Endothelial cell of umbilical vein (primary cell): Measurements from ENCODE around the gene UCK1.
"Not testable (repeated sequence)": the region's sequence is repeated elsewhere in the genome, so short reads cannot be mapped to it uniquely, and the experiment has no call there.

Source experiments
- EZH2 ChIP-seq: IDR thresholded peaks from 2 replicates; pipeline ENCODE4 v1.6.1; 2012; ENCODE audit warnings: borderline replicate concordance, low read depth, mild to moderate bottlenecking, moderate library complexity, low read length, inconsistent platforms; ENCODE audit not compliant: severe bottlenecking
- FOS ChIP-seq: IDR thresholded peaks from 2 replicates; pipeline ENCODE4 v1.6.1; 2011; ENCODE audit warnings: mild to moderate bottlenecking, low read length, moderate library complexity, borderline replicate concordance; ENCODE audit not compliant: insufficient read depth
- GATA2 ChIP-seq: IDR thresholded peaks from 2 replicates; pipeline ENCODE4 v1.7.0; 2011; ENCODE audit warnings: low read depth, mild to moderate bottlenecking, moderate library complexity, mixed read lengths, low read length; ENCODE audit not compliant: insufficient read length, insufficient read depth
- JUN ChIP-seq: IDR thresholded peaks from 2 replicates; pipeline ENCODE4 v1.6.1; 2011; ENCODE audit warnings: borderline replicate concordance, low read depth; ENCODE audit not compliant: insufficient read length, insufficient read depth
- MAX ChIP-seq: IDR thresholded peaks from 2 replicates; pipeline ENCODE4 v1.6.1; 2011; ENCODE audit not compliant: insufficient read depth, insufficient read length
- POLR2A ChIP-seq: IDR thresholded peaks from 2 replicates; pipeline ENCODE4 v1.6.1; 2012; ENCODE audit warnings: low read depth, mild to moderate bottlenecking, control low read depth, low read length
- POLR2AphosphoS5 ChIP-seq: IDR thresholded peaks from 2 replicates; pipeline ENCODE4 v1.6.1; 2012; ENCODE audit warnings: low read depth, mild to moderate bottlenecking, control low read depth, low read length, moderate library complexity; ENCODE audit not compliant: insufficient read depth
- TF ChIP-seq, protein P1 (sequence below), 2 donors: IDR thresholded peaks; 1 replicate in 1 of 2; 2 replicates in 1 of 2; pipeline ENCODE4 v1.5.1; 2011; ENCODE audit warnings: low read length in 2 of 2, mild to moderate bottlenecking in 2 of 2, moderate library complexity in 2 of 2, control low read depth in 1 of 2, inconsistent platforms in 1 of 2, low read depth in 1 of 2; ENCODE audit not compliant: insufficient read depth in 1 of 2; ENCODE audit errors: extremely low read depth in 1 of 2

- not testable (repeated sequence) for TF ChIP-seq POLR2A, EZH2, GATA2, POLR2AphosphoS5, MAX, FOS, JUN
- TF ChIP-seq, protein P1, sequence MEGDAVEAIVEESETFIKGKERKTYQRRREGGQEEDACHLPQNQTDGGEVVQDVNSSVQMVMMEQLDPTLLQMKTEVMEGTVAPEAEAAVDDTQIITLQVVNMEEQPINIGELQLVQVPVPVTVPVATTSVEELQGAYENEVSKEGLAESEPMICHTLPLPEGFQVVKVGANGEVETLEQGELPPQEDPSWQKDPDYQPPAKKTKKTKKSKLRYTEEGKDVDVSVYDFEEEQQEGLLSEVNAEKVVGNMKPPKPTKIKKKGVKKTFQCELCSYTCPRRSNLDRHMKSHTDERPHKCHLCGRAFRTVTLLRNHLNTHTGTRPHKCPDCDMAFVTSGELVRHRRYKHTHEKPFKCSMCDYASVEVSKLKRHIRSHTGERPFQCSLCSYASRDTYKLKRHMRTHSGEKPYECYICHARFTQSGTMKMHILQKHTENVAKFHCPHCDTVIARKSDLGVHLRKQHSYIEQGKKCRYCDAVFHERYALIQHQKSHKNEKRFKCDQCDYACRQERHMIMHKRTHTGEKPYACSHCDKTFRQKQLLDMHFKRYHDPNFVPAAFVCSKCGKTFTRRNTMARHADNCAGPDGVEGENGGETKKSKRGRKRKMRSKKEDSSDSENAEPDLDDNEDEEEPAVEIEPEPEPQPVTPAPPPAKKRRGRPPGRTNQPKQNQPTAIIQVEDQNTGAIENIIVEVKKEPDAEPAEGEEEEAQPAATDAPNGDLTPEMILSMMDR (IDR thresholded peaks at IDR 0.05; ENCODE audit: extremely low read depth in 1 of 2, insufficient read depth in 1 of 2, low read depth in 1 of 2, low read length in 2 of 2): not testable (repeated sequence)
These were observed 15.5 kb downstream of the UCK1 start for GRCh38 chr9:131515559-131516031.
